Thoracic aorta (tissue), 2 donors: ENCODE data around the gene DHRS12. TPM values are rescaled to one million over a fixed set of nuclear protein-coding genes. Genes with fewer than 3 reads are reported as not detected.

Experiments used
- ATAC-seq: fragments of 150-250 bp; one replicate; pipeline ENCODE4 v1.8.0; 2017; ENCODE audit warnings: low read depth; ENCODE audit not compliant: insufficient number of reproducible peaks, low FRiP score
- DNase-seq: peaks from one replicate; pipeline ENCODE4 v3.0.0-alpha.2; 2020; ENCODE audit warnings: low spot score
- H3K27ac ChIP-seq, 2 donors: fragments of 200-600 bp; sonication (generic); 1 replicate in 1 of 2; 2 replicates in 1 of 2; pipeline ENCODE4 v1.5.1; 2016; ENCODE audit warnings: mild to moderate bottlenecking in 2 of 2, moderate library complexity in 2 of 2
- H3K27me3 ChIP-seq: fragments of 200-600 bp; sonication (generic); replicated peaks from 2 replicates; pipeline ENCODE4 v1.6.0; 2016; ENCODE audit warnings: mild to moderate bottlenecking; ENCODE audit not compliant: insufficient read depth
- H3K36me3 ChIP-seq: fragments of 200-600 bp; sonication (generic); one replicate; pipeline ENCODE4 v1.5.1; 2016
- H3K4me1 ChIP-seq, 2 donors: fragments of 200-600 bp; sonication (generic); 1 replicate in 1 of 2; 2 replicates in 1 of 2; pipeline versions ENCODE4 v1.5.1 to v1.6.0; 2016; ENCODE audit warnings: low read depth in 2 of 2, mild to moderate bottlenecking in 1 of 2; ENCODE audit not compliant: control insufficient read depth in 1 of 2
- H3K4me3 ChIP-seq: fragments of 200-600 bp; sonication (generic); 2 replicates; pipeline ENCODE4 v1.5.1; 2016; ENCODE audit warnings: mild to moderate bottlenecking
- H3K9me3 ChIP-seq: fragments of 200-600 bp; sonication (generic); 2 replicates; pipeline ENCODE4 v1.5.1; 2016
- total RNA-seq, 2 donors: library from RNA; depleted of rRNA; stranded (reverse); fragments of >200 nt; gene quantifications; one replicate each; pipeline versions ENCODE4 v1.1.0 to v1.2.3, GENCODE V29; 2016
- TF ChIP-seq, protein P1 (sequence below): fragments of 200-600 bp; sonication (generic); IDR thresholded peaks from one replicate; pipeline ENCODE4 v1.5.1; 2019; ENCODE audit warnings: antibody characterized with exemption

The DHRS12 gene
- total RNA-seq, 2 donors from 2014 or later: 4.9 to 13.3 TPM

GRCh38 chr13:51781246-51782022, 22.5 kb downstream of the DHRS12 start:
- TF ChIP-seq, protein P1, sequence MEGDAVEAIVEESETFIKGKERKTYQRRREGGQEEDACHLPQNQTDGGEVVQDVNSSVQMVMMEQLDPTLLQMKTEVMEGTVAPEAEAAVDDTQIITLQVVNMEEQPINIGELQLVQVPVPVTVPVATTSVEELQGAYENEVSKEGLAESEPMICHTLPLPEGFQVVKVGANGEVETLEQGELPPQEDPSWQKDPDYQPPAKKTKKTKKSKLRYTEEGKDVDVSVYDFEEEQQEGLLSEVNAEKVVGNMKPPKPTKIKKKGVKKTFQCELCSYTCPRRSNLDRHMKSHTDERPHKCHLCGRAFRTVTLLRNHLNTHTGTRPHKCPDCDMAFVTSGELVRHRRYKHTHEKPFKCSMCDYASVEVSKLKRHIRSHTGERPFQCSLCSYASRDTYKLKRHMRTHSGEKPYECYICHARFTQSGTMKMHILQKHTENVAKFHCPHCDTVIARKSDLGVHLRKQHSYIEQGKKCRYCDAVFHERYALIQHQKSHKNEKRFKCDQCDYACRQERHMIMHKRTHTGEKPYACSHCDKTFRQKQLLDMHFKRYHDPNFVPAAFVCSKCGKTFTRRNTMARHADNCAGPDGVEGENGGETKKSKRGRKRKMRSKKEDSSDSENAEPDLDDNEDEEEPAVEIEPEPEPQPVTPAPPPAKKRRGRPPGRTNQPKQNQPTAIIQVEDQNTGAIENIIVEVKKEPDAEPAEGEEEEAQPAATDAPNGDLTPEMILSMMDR: no peak
- no peak for ATAC-seq
- peaks cover 0 to 7% of the 10 kb centered on the region in 2 donors for H3K4me1 ChIP-seq
- H3K36me3 ChIP-seq: no peaks in the 10 kb centered on the region
- H3K4me3 ChIP-seq: no peak overlapping the region
- no peaks in the 10 kb centered on the region for H3K9me3 ChIP-seq
- DNase-seq: no peak
- no peaks in the 10 kb centered on the region for H3K27me3 ChIP-seq
- H3K27ac ChIP-seq: no peak overlapping the region

DNA sequence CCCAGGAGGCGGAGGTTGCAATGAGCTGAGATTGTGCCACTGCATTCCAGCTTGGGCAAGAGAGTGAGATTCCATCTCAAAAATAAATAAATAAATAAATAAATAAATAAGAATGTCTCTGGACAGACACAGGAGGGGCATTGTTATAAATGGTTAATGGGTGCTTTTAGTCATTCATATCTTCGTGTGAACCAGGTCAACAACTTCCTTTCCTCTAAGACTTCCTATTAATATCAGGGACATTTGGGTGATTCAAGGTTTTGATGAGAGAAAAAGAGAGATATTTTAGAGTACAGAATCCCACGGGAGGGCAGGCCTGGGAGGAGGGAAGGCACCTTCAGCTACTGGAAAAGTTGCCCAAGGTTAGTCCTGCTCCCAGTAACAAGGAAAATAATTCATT, 23.9 kb downstream of the DHRS12 start:
- Histone ChIP-seq H3K9me3 (no peaks in the 10 kb centered on the region), H3K4me3 (no peak overlapping the region), H3K27ac (no peak overlapping the region), H3K36me3 (no peaks in the 10 kb centered on the region), H3K4me1 (no peaks in the 10 kb centered on the region), H3K27me3 (no peaks in the 10 kb centered on the region)
- TF ChIP-seq, protein P1: no peak
- ATAC-seq (no peak), DNase-seq (no peak)

DNA sequence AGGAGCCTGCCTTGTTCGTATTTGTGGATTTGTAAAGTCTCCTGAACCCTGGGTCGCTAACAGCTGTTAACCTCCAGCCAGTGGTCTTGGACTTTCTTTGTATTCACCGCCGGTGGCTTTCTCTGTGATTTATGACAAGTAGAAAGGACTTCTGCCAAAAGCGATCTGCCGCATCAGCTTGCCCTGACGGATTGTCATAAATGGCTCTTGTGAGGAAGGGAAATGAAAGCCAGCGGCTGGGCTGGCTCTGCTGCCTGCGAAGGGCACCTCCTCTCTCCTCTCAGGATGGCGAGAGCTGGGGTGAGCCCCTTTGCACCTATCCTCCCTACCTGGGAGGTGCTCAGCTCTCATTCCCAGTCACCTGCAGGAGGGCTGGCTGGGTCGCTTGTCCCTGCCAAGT, 25.6 kb downstream of the DHRS12 start:
- no peaks in the 10 kb centered on the region for H3K4me1 ChIP-seq
- H3K9me3 ChIP-seq: no peaks in the 10 kb centered on the region
- no peak overlapping the region for H3K4me3 ChIP-seq
- H3K27me3 ChIP-seq: no peaks in the 10 kb centered on the region
- ATAC-seq (no peak), DNase-seq (no peak)
- TF ChIP-seq, protein P1: no peak
- H3K36me3 ChIP-seq: no peaks in the 10 kb centered on the region
- H3K27ac ChIP-seq: no peak overlapping the region

- H3K27ac ChIP-seq: no peak overlapping the region
- no peak for ATAC-seq
- H3K9me3 ChIP-seq: no peaks in the 10 kb centered on the region
- H3K27me3 ChIP-seq: no peaks in the 10 kb centered on the region
- TF ChIP-seq, protein P1: no peak
- H3K4me3 ChIP-seq: no peak overlapping the region
- H3K4me1 ChIP-seq: no peaks in the 10 kb centered on the region
- H3K36me3 ChIP-seq: no peaks in the 10 kb centered on the region
- DNase-seq: no peak
These were observed 26.0 kb downstream of the DHRS12 start for GRCh38 chr13:51777921-51778320.

DNA sequence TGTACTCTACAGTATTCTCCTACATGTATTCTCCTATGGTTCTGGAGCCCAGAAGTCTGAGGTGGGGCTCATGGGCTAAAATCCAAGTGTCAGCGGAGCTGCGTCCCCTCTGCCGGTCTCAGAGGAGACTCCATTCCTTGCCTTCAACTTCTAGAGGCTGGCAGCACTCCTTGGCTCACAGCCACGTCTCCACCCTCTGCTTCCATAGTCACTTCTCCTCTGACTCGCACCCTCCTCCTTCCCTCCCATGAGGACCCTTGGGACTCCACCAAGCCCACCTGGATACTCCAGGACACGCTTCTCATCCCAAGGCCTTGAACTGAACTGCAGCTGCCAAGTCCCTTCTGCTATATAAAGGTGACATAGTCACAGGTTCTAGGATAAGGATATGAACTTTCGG, 27.8 kb downstream of the DHRS12 start:
- Histone ChIP-seq H3K36me3 (no peaks in the 10 kb centered on the region), H3K4me3 (no peak overlapping the region), H3K9me3 (no peaks in the 10 kb centered on the region), H3K27me3 (no peaks in the 10 kb centered on the region), H3K4me1 (peaks cover 0 to 1% of the 10 kb centered on the region in 2 donors), H3K27ac (no peak overlapping the region)
- DNase-seq (no peak), ATAC-seq (no peak)
- TF ChIP-seq, protein P1: no peak
